CD4-positive, alpha-beta T cell (primary cell): ENCODE results near the gene RHBDD3. TPM values are rescaled to one million over a fixed set of nuclear protein-coding genes. Genes with fewer than 3 reads are reported as not detected.

Experiments used
- ATAC-seq: fragments of 200-7000 bp; cut with Tn5 transposase; one replicate; pipeline ENCODE4 v1.10.0; 2022; ENCODE audit warnings: mild to moderate bottlenecking; ENCODE audit not compliant: poor library complexity
- CTCF ChIA-PET: fragments of 350-600 bp; sonication (Branson Sonifier 250); formaldehyde crosslinking; loops from one replicate; lab custom pipeline; 2021; ENCODE audit warnings: antibody characterized with exemption, inconsistent platforms; lab: Charles Lee
- POLR2A ChIA-PET: fragments of 350-600 bp; sonication (Branson Sonifier 250); formaldehyde crosslinking; loops from one replicate; lab custom pipeline; 2021; ENCODE audit warnings: antibody characterized with exemption, inconsistent platforms; lab: Charles Lee
- DNase-seq, 14 experiments: peaks; one replicate each; pipeline ENCODE4 v3.0.0-alpha.2; 2013 to 2020; ENCODE audit warnings: mixed read lengths in 2 of 14
- H3K27ac ChIP-seq, 2 donors: one replicate each; pipeline versions ENCODE4 v1.5.1 to v1.7.0; 2013; ENCODE audit warnings: low read length in 2 of 2, low read depth in 1 of 2, mild to moderate bottlenecking in 1 of 2
- H3K27me3 ChIP-seq, 2 experiments: 1 replicate in 1 of 2; 2 replicates in 1 of 2; pipeline versions ENCODE4 v1.6.1 to v1.7.0; 2013; ENCODE audit warnings: low read length in 2 of 2, control low read depth in 1 of 2, mild to moderate bottlenecking in 1 of 2, moderate library complexity in 1 of 2; ENCODE audit not compliant: insufficient read depth in 2 of 2, control insufficient read depth in 1 of 2
- H3K36me3 ChIP-seq: one replicate; pipeline ENCODE4 v1.6.1; 2013; ENCODE audit warnings: low read length, control low read depth; ENCODE audit not compliant: insufficient read depth
- H3K4me1 ChIP-seq: one replicate; pipeline ENCODE4 v1.6.1; 2013; ENCODE audit warnings: low read length, control low read depth; ENCODE audit not compliant: insufficient read depth
- H3K4me3 ChIP-seq: one replicate; pipeline ENCODE4 v1.5.1; 2013; ENCODE audit warnings: mild to moderate bottlenecking, low read length, moderate library complexity
- H3K9me3 ChIP-seq, 2 experiments: 1 replicate in 1 of 2; 2 replicates in 1 of 2; pipeline versions ENCODE4 v1.6.1 to v1.7.0; 2013; ENCODE audit warnings: low read length in 2 of 2, mild to moderate bottlenecking in 2 of 2, control low read depth in 1 of 2, moderate library complexity in 1 of 2; ENCODE audit not compliant: control insufficient read depth in 1 of 2, insufficient read depth in 1 of 2
- H3K27ac Mint-ChIP-seq: one replicate; pipeline ENCODE4 v1.8.0; 2020; ENCODE audit warnings: mixed read lengths
- H3K27me3 Mint-ChIP-seq: one replicate; pipeline ENCODE4 v1.8.0; 2021; ENCODE audit warnings: mixed read lengths
- H3K36me3 Mint-ChIP-seq: one replicate; pipeline ENCODE4 v1.8.0; 2021; ENCODE audit warnings: low read depth, mixed read lengths
- H3K4me1 Mint-ChIP-seq: one replicate; pipeline ENCODE4 v1.8.0; 2021; ENCODE audit warnings: low read depth, mixed read lengths
- H3K4me3 Mint-ChIP-seq: one replicate; pipeline ENCODE4 v1.8.0; 2020; ENCODE audit warnings: mild to moderate bottlenecking, mixed read lengths
- H3K9me3 Mint-ChIP-seq: one replicate; pipeline ENCODE4 v1.8.0; 2020; ENCODE audit warnings: mixed read lengths
- CTCF ChIP-seq: fragments of 200-600 bp; IDR thresholded peaks from one replicate; pipeline ENCODE4 v1.8.0; 2022; ENCODE audit warnings: antibody characterized with exemption, mild to moderate bottlenecking
- intact Hi-C, 2 experiments: fragments of 100-400 bp; cut with DNase I in 1 of 2; cut with micrococcal nuclease in 1 of 2; formaldehyde crosslinking; loops; one replicate each; pipeline versions ENCODE4 v1.15.1 to v1.9.0; 2023 to 2025; cut with DNase I, micrococcal nuclease
- total RNA-seq, 174 experiments: library from RNA in 2 of 174; stranded (reverse) in 2 of 174; gene quantifications; one replicate each; pipeline ENCODE4 v1.2.3 and lab custom pipeline; 2021 to 2026

Gene RHBDD3
- total RNA-seq, 2 experiments from 2014 or later: 9.0 to 11.7 TPM

GRCh38 chr22:29288837-29289236 lies 21.1 kb upstream of the RHBDD3 start:
- Mint-ChIP-seq H3K4me3 (no peak overlapping the region), H3K9me3 (no peaks in the 10 kb centered on the region), H3K27me3 (no peaks in the 10 kb centered on the region), H3K36me3 (peaks cover 96% of the 10 kb centered on the region), H3K27ac (no peak overlapping the region), H3K4me1 (peaks cover 26% of the 10 kb centered on the region)
- Histone ChIP-seq H3K4me1 (no peaks in the 10 kb centered on the region), H3K36me3 (peaks cover 96% of the 10 kb centered on the region), H3K27ac (no peak overlapping the region), H3K9me3 (no peaks in the 10 kb centered on the region), H3K4me3 (no peak overlapping the region), H3K27me3 (no peaks in the 10 kb centered on the region)
- CTCF ChIA-PET: interaction anchor here (1.9 kb wide), 1 partner anchor 43 kb away, joined by 5 read pairs; no protein-coding TSS in a partner anchor
- POLR2A ChIA-PET: interaction anchor here (1.1 kb wide), 1 partner anchor 15 kb away, joined by 3 read pairs; no protein-coding TSS in a partner anchor
- no peak for DNase-seq
- ATAC-seq: no peak
- intact Hi-C loops: no loop called here
- no peak for TF ChIP-seq CTCF

- H3K4me1 ChIP-seq: no peaks in the 10 kb centered on the region
- Mint-ChIP-seq H3K27ac (peak overlapping the region; percentile 39), H3K4me3 (no peak overlapping the region), H3K4me1 (peaks cover 23% of the 10 kb centered on the region), H3K36me3 (peaks cover 100% of the 10 kb centered on the region), H3K27me3 (no peaks in the 10 kb centered on the region), H3K9me3 (no peaks in the 10 kb centered on the region)
- H3K36me3 ChIP-seq: peaks cover 86% of the 10 kb centered on the region
- H3K27me3 ChIP-seq: no peaks in the 10 kb centered on the region
- TF ChIP-seq CTCF: no peak
- H3K27ac ChIP-seq: no peak overlapping the region
- no peak for DNase-seq
- ChIA-PET CTCF (no interaction called here), POLR2A (interaction anchor here (0.6 to 1.2 kb wide), 2 partner anchors 10 to 14 kb away, joined by 3 to 4 read pairs; no protein-coding TSS in a partner anchor)
- no peaks in the 10 kb centered on the region for H3K9me3 ChIP-seq
- no peak for ATAC-seq
- H3K4me3 ChIP-seq: no peak overlapping the region
- intact Hi-C loops: no loop called here
These were observed 16.4 kb upstream of the RHBDD3 start for GRCh38 chr22:29284196-29284595.

- H3K27me3 ChIP-seq: no peaks in the 10 kb centered on the region
- no peaks in the 10 kb centered on the region for H3K27me3 Mint-ChIP-seq
- CTCF ChIA-PET: no interaction called here
- TF ChIP-seq CTCF: no peak
- no peaks in the 10 kb centered on the region for H3K9me3 ChIP-seq
- POLR2A ChIA-PET: interaction anchor here (1.0 to 2.0 kb wide), 2 partner anchors 10 to 11 kb away, joined by 4 to 5 read pairs; partner anchors contain the start of gene EWSR1
- peak overlapping the region; percentile 5 for H3K27ac Mint-ChIP-seq
- H3K4me3 Mint-ChIP-seq: no peak overlapping the region
- H3K4me3 ChIP-seq: no peak overlapping the region
- ATAC-seq (no peak), DNase-seq (no peak)
- intact Hi-C loops: loop anchor here in 1 of 2 experiments (10.0 kb wide), 1 partner anchor 607 kb away; the partner anchor contains the start of gene MTMR3
- no peaks in the 10 kb centered on the region for H3K9me3 Mint-ChIP-seq
- peaks cover 59% of the 10 kb centered on the region for H3K4me1 Mint-ChIP-seq
- H3K36me3 Mint-ChIP-seq: peaks cover 100% of the 10 kb centered on the region
- H3K4me1 ChIP-seq: peaks cover 9% of the 10 kb centered on the region
- H3K27ac ChIP-seq: no peak overlapping the region
- H3K36me3 ChIP-seq: peaks cover 89% of the 10 kb centered on the region
These were observed 10.1 kb upstream of the RHBDD3 start for GRCh38 chr22:29277927-29278326.
